GM06990 (cell line): ENCODE data around the gene SH3TC2.

Experiments
- DNase-seq: peaks from one replicate; pipeline ENCODE4 v3.0.0-alpha.2; 2011; ENCODE audit not compliant: insufficient read length; ENCODE audit errors: extremely low read depth
- H3K27me3 ChIP-seq: replicated peaks from 2 replicates; pipeline ENCODE4 v1.6.0; 2011; ENCODE audit warnings: low read length; ENCODE audit not compliant: control insufficient read depth, insufficient read depth
- H3K36me3 ChIP-seq: 2 replicates; pipeline ENCODE4 v1.5.1; 2011; ENCODE audit warnings: low read length; ENCODE audit not compliant: control insufficient read depth, insufficient read depth
- H3K4me3 ChIP-seq: replicated peaks from 2 replicates; pipeline ENCODE4 v1.5.1; 2011; ENCODE audit warnings: low read depth, mild to moderate bottlenecking, control low read depth, low read length
- TF ChIP-seq, protein P1 (sequence below): IDR thresholded peaks from 2 replicates; pipeline ENCODE4 v1.5.1; 2011; ENCODE audit warnings: low read length, control low read depth, mild to moderate bottlenecking, inconsistent platforms; ENCODE audit not compliant: insufficient read depth, poor library complexity, severe bottlenecking

Gene SH3TC2

DNA sequence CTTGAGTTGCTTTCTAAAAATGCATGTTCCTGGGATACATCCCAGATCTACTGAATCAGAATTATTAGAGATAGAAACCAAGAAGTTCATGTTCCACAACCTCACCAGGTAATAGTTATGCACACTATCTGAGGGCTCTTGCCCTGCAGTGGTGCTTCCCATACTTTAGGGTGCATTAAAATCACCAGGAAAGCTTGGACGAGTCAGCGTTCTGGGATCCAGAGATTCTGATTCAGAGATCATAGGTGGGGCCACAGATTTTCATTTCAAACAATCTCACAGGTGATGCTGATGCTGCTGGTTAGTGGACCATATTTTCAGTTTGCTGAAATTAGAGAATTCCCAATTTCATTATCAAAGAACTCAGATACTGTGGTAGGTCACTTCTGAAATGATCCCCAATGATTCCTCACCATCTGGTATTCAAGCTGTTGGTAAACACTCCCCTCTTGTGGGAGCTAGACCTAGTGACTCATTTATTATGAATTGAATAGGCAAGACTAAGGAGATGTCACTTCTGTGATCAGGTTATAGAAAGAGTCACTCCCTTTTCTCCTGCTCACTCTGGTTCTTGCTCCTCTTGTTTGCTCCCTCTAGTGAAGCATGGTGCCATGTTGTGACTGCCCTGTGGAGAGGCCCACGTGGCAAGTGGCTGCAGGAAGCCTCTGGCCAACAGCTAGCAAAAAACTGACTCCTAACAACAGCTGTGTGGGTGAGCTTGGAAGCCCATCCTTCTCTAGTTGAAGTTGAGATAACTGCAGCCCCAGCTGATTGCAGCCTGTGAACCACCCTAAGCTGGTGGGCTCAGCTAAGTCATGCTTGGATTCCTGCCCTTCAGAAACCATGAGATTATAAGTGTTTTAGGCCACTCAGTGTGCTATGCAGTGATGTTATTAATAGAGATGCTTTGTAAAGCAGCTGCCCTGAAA is 59.8 kb downstream of the SH3TC2 start:
- Histone ChIP-seq H3K36me3 (no peaks in the 10 kb centered on the region), H3K27me3 (peaks cover 2% of the 10 kb centered on the region; the same call in 1 of the 2 replicates), H3K4me3 (no peak overlapping the region)
- no peak for DNase-seq
- TF ChIP-seq, protein P1, sequence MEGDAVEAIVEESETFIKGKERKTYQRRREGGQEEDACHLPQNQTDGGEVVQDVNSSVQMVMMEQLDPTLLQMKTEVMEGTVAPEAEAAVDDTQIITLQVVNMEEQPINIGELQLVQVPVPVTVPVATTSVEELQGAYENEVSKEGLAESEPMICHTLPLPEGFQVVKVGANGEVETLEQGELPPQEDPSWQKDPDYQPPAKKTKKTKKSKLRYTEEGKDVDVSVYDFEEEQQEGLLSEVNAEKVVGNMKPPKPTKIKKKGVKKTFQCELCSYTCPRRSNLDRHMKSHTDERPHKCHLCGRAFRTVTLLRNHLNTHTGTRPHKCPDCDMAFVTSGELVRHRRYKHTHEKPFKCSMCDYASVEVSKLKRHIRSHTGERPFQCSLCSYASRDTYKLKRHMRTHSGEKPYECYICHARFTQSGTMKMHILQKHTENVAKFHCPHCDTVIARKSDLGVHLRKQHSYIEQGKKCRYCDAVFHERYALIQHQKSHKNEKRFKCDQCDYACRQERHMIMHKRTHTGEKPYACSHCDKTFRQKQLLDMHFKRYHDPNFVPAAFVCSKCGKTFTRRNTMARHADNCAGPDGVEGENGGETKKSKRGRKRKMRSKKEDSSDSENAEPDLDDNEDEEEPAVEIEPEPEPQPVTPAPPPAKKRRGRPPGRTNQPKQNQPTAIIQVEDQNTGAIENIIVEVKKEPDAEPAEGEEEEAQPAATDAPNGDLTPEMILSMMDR, result no peak

DNA sequence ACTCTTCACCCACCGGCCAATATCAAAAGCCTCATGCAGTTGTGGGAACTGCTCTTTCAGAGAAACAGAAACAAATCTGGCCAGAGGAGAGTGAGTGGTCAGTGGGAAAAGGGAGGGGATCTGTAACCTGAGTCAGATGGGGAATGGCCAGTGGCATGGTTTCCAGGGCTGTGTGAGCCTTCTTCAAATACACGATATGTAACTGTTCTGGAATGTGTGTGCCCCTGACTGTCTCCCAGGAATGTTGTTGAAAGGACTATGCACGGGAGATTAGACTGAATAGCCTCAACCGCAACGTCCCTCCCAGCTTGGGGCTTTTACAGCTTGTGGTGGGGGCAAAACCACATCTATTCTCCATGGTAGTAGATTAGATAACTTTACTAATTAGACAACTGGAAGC is 60.8 kb downstream of the SH3TC2 start:
- Histone ChIP-seq H3K27me3 (peaks cover 2% of the 10 kb centered on the region; the same call in 1 of the 2 replicates), H3K36me3 (no peaks in the 10 kb centered on the region), H3K4me3 (no peak overlapping the region)
- TF ChIP-seq, protein P1, result no peak
- no peak for DNase-seq

- no peak for DNase-seq
- H3K4me3 ChIP-seq, result no peak overlapping the region
- H3K36me3 ChIP-seq, result no peaks in the 10 kb centered on the region
- TF ChIP-seq, protein P1, result no peak
- no peaks in the 10 kb centered on the region; the same call in 1 of the 2 replicates for H3K27me3 ChIP-seq
These were observed 61.7 kb downstream of the SH3TC2 start for GRCh38 chr5:149001162-149001561.

GRCh38 chr5:148999741-149000140 is 63.1 kb downstream of the SH3TC2 start:
- Histone ChIP-seq H3K4me3 (no peak overlapping the region), H3K36me3 (no peaks in the 10 kb centered on the region), H3K27me3 (no peaks in the 10 kb centered on the region; the same call in 1 of the 2 replicates)
- DNase-seq, result no peak
- TF ChIP-seq, protein P1, result no peak

GRCh38 chr5:148998174-148998797 is 64.6 kb downstream of the SH3TC2 start:
- no peaks in the 10 kb centered on the region for H3K36me3 ChIP-seq
- DNase-seq, result no peak
- H3K27me3 ChIP-seq, result no peaks in the 10 kb centered on the region; the same call in 1 of the 2 replicates
- no peak overlapping the region for H3K4me3 ChIP-seq
- TF ChIP-seq, protein P1, result peak; percentile 65
